CD1c-positive myeloid dendritic cell (primary cell): ENCODE measurements around the gene NKX1-2.

Experiments used
- DNase-seq: peaks from one replicate; pipeline ENCODE4 v3.0.0-alpha.2; 2016; ENCODE audit errors: extremely low spot score

The NKX1-2 gene

GRCh38 chr10:124450012-124450782 is at the start of gene NKX1-2:
NKX1-2 (minus strand) TSS chr10:124450035; CDS start chr10:124449943, 92 bp downstream.
- DNase-seq: no peak

GRCh38 chr10:124498056-124498455 is 48.2 kb upstream of the NKX1-2 start:
- no peak for DNase-seq

- no peak for DNase-seq
Measured at GRCh38 chr10:124497196-124497881, 47.5 kb upstream of the NKX1-2 start.

- no peak for DNase-seq
Measured at GRCh38 chr10:124496620-124497019, 46.8 kb upstream of the NKX1-2 start.

GRCh38 chr10:124496150-124496549 is 46.3 kb upstream of the NKX1-2 start:
- no peak for DNase-seq

GRCh38 chr10:124495725-124496124 is 45.9 kb upstream of the NKX1-2 start:
- DNase-seq: no peak

GRCh38 chr10:124495162-124495561 is 45.3 kb upstream of the NKX1-2 start:
- no peak for DNase-seq

GRCh38 chr10:124494046-124494807 is 44.4 kb upstream of the NKX1-2 start:
- DNase-seq: peak; percentile 42

- peak; percentile 58 for DNase-seq
Measured at GRCh38 chr10:124493214-124493882, 43.5 kb upstream of the NKX1-2 start.

GRCh38 chr10:124492266-124492665 is 42.4 kb upstream of the NKX1-2 start:
- DNase-seq: no peak

GRCh38 chr10:124491105-124491504 is 41.3 kb upstream of the NKX1-2 start:
- no peak for DNase-seq

- DNase-seq: no peak
Measured at GRCh38 chr10:124486635-124487034, 36.8 kb upstream of the NKX1-2 start.

- no peak for DNase-seq
Measured at GRCh38 chr10:124484661-124485060, 34.8 kb upstream of the NKX1-2 start.

- no peak for DNase-seq
Measured at GRCh38 chr10:124484031-124484430, 34.2 kb upstream of the NKX1-2 start.

GRCh38 chr10:124482876-124483275 is 33.0 kb upstream of the NKX1-2 start:
- DNase-seq: no peak

- no peak for DNase-seq
Measured at GRCh38 chr10:124482236-124482800, 32.5 kb upstream of the NKX1-2 start.

GRCh38 chr10:124481717-124482116 is 31.9 kb upstream of the NKX1-2 start:
- no peak for DNase-seq

GRCh38 chr10:124480860-124481259 is 31.0 kb upstream of the NKX1-2 start:
- DNase-seq: no peak

- DNase-seq: no peak
Measured at GRCh38 chr10:124478515-124478914, 28.7 kb upstream of the NKX1-2 start.

GRCh38 chr10:124477614-124478363 is 28.0 kb upstream of the NKX1-2 start:
- no peak for DNase-seq
